ENCODE results near the gene SPDYE4.
A peak's percentile ranks its signal among the peaks of the same experiment; 100 is the strongest.

SPDYE4 gene

DNA sequence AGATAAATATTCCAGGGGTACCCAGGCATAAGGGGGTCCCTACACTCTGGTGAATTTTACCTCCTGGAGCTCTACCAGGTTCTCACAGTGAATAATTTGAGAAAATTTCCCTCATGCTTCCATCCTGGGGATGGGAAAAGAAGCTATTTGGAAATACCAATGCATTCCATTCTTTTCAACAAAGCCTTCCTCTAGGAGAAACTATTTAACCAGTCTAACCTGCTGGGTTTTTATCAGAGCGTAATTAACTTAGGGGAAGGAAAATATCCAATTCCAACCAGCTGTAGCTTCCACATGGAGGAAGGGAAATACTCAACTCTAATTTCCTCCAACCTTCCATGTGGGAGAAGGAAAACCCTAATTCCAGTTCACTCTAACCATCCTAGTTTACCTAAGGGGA lies 23.8 kb upstream of the SPDYE4 start:
- no peak for DNase-seq

DNA sequence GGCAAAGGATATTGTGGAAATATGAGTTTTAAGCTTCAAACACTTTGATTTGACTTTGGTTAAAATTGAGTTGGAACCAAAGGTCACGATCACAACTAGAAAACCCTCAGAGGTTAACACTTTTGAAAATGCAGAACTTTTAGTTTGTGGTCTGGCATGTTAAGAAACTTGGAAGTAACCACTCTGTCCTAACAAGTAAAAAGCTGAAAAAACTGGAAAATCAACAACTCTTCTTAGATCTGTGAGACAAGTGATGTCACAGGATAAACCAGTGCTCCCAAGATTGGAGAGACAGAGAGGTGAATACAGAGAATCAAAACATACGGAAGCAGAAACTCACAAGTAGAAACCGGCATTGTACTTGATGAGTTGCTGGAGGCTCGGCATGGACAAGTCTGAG lies 23.4 kb upstream of the SPDYE4 start:
- DNase-seq: no peak

DNA sequence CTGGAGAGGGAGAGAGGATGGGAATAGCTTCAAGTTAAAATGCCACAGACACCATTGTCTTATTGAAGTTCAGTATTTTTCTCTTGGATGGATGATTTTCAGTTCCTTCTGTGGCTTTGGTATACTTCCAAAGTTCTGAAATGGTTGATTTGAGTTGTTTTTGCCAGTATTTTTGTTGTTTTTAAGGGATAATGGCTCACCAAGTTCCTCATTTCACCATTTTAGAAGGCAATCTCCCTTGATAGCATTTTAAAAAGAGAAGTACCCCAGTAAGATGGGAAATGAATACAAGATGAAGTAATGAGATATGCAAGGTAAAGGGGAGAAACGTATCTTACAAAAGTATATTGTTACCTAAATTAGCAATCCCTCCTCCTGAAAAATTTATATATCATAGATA lies 18.5 kb upstream of the SPDYE4 start:
- no peak for DNase-seq

DNA sequence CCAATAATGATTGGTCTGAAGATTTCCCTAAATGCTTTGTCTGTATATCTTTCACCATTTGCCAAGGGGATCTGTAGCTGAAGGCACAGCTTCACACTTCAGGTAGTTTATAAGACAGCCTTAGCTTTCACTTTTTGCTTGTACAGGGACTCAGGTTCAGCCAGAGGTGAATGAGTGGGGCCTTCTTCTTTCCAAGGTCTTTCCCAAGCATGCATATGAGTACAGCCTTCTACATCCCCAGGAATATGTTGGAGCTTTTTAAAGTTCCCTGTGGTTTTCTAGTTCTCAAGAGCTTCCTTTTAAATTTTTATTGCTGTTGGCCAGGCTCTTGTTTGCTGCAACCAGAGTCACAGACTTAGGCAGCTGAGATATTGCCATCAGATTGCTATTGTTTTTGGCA lies 17.9 kb upstream of the SPDYE4 start:
- DNase-seq: no peak

DNA sequence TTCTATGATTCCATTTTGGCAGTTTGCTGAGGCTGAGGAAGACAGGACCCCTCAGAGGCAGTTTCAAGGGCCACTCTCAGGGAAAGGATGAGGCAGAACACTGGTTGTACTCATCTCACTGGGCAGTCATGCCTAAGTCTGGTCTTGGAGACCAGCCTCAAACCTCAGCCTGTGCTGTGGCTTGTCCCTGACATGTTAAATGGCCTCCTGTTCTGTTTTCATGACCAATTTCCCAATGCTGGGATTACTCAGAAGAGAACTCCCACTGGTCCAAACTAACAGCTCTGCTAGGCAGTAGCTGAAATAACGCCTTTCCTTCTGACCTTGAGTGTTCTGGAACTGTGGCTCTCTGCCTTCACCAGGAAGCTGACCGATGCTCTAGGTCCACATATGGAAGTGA lies 8.4 kb upstream of the SPDYE4 start:
- no peak for DNase-seq

DNA sequence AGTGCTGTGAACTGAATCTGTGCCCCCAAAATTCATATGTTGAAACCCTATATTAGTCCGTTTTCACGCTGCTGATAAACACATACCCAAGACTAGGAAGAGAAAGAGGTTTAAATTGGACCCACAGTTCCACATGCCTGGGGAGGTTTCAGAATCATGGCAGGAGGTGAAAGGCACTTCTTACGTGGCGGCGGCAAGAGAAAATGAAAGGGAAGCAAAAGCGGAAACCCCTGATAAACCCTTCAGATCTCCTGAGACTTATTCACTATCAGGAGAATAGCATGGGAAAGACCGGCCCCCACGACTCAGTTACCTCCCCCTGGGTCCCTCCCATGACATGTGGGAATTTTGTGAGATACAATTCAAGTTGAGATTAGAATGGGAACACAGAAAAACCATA lies 3.7 kb upstream of the SPDYE4 start:
- DNase-seq: no peak

DNA sequence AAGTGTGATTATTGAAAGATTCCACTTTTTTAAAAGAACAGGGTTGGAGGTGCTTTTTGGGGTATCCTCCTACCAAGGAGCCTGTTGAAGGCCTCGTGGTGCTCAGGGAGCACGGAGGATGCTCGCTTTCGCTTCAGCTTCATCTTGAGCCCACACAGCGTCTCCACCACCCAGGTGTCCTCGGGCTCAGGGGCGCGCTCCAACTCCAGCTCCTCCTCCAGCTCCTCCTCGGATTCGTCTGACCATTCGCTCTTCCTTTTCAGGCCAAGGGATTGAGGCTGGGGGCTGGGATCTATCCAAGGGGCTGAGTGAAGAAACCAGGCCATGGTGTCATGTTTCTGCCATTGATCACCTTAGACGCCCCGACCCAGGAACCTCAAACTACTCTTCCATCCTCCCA lies 1.2 kb downstream of the SPDYE4 start:
- no peak for DNase-seq

DNA sequence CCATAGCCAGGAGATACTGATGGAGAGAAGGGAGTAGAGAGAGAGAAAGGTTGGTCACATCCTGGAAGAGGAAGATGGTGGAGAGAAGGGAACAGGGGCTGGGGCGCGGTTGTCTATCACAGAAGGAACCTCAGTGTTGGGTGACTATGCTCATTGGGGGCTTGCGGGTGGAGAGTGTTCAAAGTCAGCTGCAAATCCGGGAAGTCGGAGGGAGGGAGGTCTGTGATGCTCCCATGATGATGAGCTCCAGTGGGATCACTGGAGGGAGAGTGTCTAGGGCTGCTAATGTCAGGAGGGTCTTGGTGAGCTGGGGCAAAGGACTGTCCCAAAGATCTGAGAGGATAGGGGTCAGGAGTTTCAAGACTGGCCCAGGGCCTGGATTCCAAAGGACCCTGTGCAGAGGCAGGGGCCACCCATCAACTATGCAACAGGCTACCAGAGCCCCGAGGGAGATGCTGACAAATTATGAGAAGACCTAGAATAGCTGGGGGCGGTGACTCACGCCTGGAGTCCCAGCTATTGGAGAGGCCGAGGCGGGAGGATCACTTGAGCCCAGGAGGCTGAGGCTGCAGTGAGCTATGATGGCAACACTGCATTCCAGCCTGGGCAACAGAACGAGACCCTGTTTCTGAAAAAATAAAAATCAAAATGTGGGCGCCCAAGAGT lies 2.6 kb downstream of the SPDYE4 start:
- DNase-seq: no peak

DNA sequence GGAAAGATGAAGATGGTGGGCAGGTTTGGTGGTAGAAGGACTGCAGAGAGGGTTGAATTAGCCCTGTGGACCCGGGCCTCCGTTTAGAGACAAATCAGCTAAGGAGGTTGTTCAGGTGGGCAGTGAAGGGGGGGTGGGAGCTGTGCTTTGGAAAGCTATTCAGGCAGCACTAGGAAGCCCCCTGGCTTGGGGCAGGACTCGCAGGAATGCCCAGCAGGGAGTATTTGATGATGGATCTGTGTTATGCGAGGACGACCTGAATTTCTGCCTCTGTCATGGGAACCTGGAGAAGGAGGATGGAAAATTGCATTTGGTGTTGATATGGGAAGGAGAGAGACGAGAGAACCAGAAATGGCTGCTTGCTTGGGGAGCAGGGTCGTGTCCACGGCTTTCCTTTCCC lies 3.5 kb downstream of the SPDYE4 start:
- DNase-seq: no peak

DNA sequence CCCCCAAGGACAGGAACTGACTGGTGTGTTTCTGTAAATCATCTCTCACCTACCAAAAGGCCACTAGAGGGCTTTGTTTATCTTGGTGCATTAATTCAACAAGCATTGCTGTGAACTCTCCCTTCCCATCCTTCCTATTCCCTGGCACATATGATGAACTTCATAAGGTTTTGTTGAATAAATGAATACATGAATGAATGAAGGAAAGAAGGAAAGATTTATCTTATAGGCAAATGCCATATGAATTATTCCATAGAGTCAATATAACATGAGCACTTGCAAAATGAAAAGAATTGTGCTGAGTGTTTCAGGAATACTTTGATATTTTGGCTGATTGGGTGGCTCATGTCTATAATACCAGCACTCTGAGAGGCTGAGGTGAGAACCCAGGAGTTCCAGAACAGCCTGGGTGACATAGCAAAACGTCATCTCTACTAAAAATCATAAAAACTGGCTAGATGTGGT lies 4.3 kb downstream of the SPDYE4 start:
- peak; percentile 15 for DNase-seq

DNA sequence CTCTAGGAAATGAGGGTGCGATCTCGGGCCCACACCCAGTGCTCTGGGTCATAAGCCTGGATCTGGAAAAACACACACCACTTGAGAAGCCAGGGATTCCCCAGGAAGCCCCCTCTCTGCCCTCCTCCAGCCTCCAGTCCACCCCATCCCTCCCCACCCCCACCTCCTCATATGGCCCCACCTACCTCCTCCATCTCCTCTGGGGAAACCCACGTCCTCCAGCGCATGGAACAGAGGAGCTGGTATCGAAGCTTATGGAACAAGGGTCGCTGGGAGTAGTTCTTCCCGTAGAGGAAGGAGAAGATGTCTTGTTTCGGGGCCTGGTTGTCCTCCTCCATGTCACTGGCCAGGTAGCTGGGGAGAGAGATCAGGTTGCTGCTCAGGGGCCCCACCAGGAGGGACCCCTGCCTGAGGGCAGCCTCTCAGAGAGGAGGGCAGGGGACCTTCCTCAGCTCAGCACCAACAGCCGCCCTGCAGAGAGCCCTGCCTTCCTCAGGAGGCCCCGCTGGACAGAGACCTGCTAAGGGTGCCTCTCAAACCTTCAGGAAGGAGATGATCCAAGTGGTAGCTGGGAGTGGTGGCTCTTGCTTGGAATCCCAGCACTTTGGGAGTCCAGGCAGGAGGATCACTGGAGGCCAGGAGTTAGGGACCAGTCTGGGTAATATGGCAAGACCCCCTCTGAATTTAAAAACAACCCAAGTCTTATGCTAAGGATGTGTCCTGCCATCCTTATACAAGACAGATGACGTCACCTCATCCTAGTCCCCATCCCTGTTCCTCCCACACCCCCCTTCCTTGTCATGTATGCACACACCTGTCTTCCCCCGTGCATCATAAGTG lies 5.0 kb downstream of the SPDYE4 start:
- no peak for DNase-seq

DNA sequence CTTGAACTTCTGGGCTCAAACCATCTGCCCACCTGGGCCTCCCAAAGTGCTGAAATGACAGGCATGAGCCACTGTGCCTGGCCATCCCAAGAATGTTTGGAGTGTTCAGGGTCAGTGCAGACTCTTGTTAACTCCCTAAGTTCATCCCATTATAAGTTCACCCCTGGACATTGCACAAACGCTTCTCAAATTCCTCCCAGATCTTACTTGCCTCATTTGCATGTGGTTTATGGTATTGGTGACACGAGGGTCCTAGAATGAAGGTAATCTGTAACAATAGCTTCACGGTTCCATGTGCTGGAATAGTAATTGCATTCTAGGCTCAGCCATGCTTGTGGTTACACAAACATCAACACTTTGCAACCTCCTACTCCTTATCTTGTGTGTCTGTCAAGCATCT lies 8.7 kb downstream of the SPDYE4 start:
- DNase-seq: no peak

DNA sequence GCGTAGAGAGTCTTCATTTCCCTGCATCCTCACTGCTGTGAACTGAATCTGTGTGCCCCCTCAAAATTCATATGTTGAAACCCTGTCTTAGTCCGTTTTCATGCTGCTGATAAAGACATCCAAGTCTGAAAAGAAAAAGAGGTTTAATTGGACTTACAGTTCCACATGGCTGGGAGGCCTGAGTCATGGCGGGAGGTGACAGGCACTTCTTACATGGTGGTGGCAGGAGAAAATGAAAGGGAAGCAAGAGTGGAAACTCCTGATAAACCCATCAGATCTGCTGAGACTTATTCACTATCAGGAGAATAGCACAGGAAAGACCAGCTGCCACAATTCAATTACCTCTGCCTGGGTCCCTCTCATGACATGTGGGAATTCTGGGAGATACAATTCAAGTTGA lies 10.6 kb downstream of the SPDYE4 start:
- no peak for DNase-seq

DNA sequence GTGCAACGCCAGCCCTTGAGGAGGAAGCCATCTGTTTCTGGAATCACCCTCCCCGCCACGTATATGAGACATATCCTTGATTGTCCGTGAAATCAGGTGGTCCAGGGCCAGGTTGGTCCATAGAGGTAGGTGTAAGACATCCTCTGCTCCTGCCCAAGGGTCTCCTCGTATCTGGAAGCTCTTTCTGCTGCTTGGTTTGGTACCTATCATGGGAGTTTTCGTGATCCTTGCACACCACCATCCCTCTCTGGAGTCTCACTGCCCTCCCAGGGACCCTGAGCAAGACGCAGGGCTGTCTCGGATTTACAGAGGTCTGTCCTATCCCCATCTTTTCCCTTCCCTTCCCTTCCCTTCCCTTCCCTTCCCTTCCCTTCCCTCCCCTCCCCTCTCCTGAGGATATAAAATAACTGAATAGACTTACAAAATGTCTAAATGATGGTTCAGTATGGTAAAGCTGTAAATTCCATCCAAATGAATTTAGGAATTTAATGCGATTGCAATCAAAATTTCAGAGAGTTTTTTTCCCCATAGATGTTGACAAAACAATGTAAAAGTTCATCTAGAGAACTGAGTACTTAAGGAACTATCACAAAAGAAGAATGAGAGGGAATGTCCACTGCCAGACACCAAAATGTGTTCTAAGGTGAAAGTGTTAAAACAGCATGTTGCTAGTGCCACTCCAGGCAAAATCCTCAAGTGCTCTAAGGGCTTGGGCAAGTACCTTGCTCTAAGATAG lies 11.7 kb downstream of the SPDYE4 start:
- no peak for DNase-seq

DNA sequence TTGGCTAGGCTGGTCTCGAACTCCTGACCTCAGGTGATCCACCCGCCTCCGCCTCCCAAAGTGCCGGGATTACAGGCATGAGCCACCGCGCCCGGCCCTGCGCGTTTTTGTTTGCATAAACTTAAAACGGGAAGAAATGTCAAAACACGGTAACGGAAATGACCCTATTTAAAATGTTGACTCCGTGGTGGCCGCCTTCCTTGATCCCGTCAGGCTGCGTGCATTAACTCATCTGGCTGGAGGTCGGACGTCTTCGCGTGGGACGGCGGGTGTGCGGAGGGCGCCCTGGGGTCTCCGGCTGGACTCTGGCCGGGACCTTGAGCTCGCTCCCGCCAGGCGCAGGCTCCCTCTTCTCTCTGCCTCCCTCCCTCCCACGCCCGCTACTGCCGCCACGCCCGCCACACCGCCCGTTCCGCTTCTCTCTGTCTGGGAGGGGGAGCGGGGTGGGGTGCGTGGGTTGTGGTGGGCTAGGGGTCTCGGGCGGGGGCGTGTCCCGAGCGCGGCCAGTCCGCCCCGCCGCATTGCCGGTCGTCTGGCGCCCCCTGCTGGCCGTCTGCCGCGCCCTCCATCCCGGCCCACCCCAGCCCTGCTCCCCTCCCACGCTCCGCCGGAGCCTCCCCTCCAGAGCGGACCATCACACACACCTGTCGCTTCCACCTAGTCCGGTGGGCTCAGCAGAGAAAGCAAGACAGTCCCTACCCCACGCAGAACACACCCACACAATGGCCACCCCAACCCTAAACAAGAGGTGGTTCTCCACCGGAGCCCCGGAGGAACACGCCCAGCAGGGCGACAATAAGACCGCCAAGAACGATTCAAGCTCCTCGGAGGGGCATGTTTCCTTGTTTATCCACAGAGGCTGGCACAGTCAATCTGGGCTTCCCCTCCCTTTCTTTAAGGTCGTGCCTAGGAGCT lies 12.5 kb downstream of the SPDYE4 start:
- peak; percentile 83 for DNase-seq

DNA sequence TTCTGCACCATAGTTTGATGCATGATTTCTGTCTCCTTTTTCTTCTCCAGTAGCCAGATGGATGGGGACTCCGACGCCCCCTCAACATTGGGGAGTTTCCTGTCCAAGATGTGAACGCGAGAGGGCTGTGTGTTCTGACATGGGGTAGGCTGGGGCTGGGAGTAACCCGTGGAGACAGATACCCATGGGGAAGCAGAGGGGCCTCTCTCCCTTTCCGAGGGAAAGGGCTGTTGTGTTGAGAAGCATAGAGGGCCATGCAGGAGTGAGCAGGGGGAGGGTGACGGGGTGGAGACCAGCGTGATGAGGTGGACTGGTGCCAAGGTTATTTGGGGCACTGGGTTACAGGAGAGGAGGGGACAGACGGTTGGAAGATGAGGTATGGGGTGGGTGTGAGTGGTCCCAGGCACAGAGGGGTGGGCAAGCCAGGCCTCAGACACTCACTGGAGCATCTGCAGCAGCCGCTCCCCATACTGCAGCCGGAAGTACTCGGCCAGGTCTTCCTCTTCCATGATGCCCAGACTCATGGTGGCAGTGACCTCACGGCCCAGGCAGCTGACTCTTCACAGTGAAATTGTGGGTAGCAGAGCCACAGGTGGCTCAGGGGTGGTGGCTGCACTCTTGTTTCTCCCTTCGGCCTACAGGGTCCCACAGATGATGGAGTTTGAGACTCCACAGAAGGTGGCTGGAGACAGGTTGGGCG lies 14.1 kb downstream of the SPDYE4 start:
- no peak for DNase-seq

DNA sequence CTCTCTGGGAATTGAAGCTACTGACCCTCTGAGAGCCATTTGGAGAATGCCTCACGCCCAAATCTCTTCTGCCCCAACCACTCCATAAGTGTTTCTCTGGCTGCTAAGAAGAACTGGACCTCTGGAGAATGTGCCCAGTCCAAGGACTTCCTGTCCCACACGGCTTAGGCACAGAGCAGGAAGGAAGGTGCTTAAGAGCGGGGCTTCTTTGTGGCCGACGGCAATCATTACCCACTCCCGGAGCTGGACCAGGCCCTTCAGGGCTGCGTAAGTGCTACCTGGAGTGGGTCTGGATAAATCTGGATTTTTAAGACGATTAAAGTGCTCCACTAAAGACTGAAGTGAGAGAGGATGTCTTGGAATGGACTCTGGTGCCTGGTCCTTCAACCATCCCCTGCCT lies 15.5 kb downstream of the SPDYE4 start:
- DNase-seq: no peak

DNA sequence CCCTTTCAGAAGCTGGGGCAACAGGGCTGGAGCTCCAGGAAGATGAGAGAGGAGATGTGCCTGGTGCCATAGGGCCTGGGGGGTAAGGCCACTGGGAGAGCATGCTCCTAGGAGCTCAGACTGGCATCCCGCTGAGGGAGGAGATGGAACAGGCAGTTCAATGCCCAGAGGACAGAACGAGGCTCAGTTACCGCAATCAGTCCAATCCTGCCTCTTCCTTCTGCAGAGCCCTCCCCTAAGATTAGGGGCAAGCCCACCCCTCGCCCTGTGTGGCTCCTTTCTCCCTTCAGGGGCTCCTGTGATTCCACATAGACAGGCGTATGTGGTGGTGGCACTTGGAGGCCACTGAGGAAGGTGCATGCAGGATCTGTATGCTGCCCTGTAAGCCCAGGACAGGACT lies 16.1 kb downstream of the SPDYE4 start:
- no peak for DNase-seq

DNA sequence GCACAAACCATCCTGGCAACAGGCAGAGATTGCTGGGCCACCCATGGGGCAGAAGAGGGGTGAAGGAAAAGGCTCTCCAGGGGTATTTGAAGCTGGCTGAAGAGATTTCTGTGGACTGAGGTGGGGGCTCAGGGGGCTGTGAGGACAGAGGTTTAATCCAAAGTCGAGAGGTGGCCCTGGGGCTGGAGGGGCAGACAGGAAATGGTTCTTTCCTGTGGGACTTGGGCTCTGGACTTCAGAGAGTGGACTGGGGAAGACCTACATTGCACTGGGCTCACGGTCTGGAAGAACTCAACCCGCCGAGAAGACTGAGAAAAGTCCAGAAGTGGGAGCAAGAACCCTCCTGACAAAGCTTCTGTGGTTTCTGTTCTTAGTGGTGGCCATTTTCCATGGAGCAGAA lies 16.6 kb downstream of the SPDYE4 start:
- no peak for DNase-seq

DNA sequence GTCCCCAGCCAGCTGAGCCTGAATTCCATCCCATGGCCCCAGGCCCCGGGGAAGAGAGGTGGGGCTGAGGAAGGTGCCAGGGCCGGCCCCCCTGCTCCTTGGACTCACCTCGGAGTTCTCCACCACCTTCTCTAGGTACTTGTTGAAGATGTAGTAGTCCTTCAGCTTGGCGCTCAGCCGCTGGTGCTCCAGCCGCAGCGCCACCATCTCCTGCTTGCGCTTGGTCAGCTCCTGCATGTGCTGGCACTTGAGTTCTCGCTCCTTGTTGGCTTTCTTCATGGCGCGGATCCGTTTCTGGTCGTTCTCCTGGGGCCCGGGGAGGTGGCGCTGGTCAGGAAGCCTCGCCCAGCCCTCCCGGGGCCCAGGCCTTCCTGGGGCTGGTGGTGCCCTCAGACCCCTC lies 17.0 kb downstream of the SPDYE4 start:
- DNase-seq: no peak

DNA sequence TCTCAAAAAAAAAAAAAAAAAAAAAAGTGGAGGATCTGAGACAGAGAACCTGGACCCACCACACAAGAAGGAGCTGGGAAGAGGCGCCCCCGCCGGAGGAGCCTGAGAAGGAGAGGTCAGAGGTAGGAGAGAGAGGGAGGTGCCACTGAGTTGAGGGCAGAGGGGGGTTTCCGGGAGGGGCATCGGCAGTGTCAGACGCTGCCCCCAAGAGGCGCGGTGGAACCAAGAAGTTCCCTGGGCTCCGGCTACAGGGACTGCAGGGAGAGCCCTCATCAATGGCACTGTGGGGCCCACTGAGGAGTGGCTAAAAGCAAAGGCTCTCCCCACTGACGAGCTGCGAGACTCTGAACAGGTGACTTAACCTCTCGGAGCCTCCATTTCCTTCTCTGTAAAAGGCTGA lies 17.9 kb downstream of the SPDYE4 start:
- DNase-seq: peak; percentile 71

DNA sequence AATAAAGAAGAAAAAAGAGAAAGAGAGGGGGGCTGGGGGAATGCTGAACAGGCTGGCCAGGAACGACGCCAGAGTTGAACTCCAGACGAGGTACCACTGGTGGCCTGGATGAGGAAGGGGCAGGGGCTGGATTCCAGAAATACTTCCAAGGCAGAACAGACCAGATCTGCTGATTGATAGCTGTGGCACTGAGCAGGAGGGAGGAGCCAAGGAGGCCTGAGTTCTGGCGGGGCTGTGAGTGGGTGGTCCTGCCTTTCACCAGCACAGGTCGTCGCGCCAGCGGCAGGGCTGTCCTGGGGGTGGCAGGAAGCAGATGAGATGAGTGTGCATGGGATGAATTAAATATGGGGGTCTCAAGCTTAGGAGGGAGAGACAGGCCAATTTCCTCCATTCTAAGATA lies 19.2 kb downstream of the SPDYE4 start:
- no peak for DNase-seq
